HepG2 (cell line): ENCODE data around the gene PRKCE. TPM values are rescaled to one million over a fixed set of nuclear protein-coding genes. Genes with fewer than 3 reads are reported as not detected.

ENCODE experiments used
- CC2D1A ChIP-seq: sonication (generic); formaldehyde crosslinking; IDR thresholded peaks from 2 replicates; pipeline ENCODE4 v1.8.1; 2023; ENCODE audit warnings: mild to moderate bottlenecking, missing genetic modification reagents
- CENPT ChIP-seq: sonication (generic); formaldehyde crosslinking; IDR thresholded peaks from 2 replicates; pipeline ENCODE4 v1.8.0; 2022; ENCODE audit warnings: low read depth, mild to moderate bottlenecking, moderate library complexity, missing genetic modification reagents
- EED ChIP-seq: sonication (generic); formaldehyde crosslinking; IDR thresholded peaks from 2 replicates; pipeline ENCODE4 v1.5.0; 2020; ENCODE audit warnings: mild to moderate bottlenecking, missing genetic modification reagents
- FOXK1 ChIP-seq: sonication (generic); formaldehyde crosslinking; IDR thresholded peaks from 2 replicates; pipeline ENCODE4 v1.4.0; 2020; ENCODE audit warnings: low read depth, missing genetic modification reagents, borderline replicate concordance
- KMT2A ChIP-seq: sonication (generic); formaldehyde crosslinking; IDR thresholded peaks from 2 replicates; pipeline ENCODE4 v1.4.0; 2020; ENCODE audit warnings: missing genetic modification reagents
- PLRG1 ChIP-seq: fragments of 450-650 bp; conservative IDR thresholded peaks from 2 replicates; pipeline ENCODE4 v1.6.1; 2016
- REL ChIP-seq: sonication (generic); formaldehyde crosslinking; conservative IDR thresholded peaks from 2 replicates; pipeline ENCODE4 v1.8.0; 2022; ENCODE audit warnings: mild to moderate bottlenecking, missing genetic modification reagents, moderate library complexity
- SP4 ChIP-seq: sonication (generic); formaldehyde crosslinking; IDR thresholded peaks from 2 replicates; pipeline ENCODE4 v1.8.1; 2023; ENCODE audit warnings: mild to moderate bottlenecking, missing genetic modification reagents
- ZFY ChIP-seq: sonication (generic); formaldehyde crosslinking; IDR thresholded peaks from 2 replicates; pipeline ENCODE4 v1.4.0; 2020; ENCODE audit warnings: missing genetic modification reagents
- ZNF383 ChIP-seq: sonication (generic); formaldehyde crosslinking; IDR thresholded peaks from 2 replicates; pipeline ENCODE4 v1.4.0; 2020; ENCODE audit warnings: missing genetic modification reagents, mild to moderate bottlenecking, borderline replicate concordance
- ZNF44 ChIP-seq: sonication (generic); formaldehyde crosslinking; IDR thresholded peaks from 2 replicates; pipeline ENCODE4 v1.5.1; 2020; ENCODE audit warnings: mild to moderate bottlenecking, missing genetic modification reagents
- ZNF460 ChIP-seq: sonication (generic); formaldehyde crosslinking; IDR thresholded peaks from 2 replicates; pipeline ENCODE4 v1.5.1; 2020; ENCODE audit warnings: missing genetic modification reagents, mild to moderate bottlenecking, borderline replicate concordance
- ZNF530 ChIP-seq: sonication (generic); formaldehyde crosslinking; IDR thresholded peaks from 2 replicates; pipeline ENCODE4 v1.5.0; 2020; ENCODE audit warnings: low read depth, mild to moderate bottlenecking, missing genetic modification reagents
- ZNF749 ChIP-seq: sonication (generic); formaldehyde crosslinking; IDR thresholded peaks from 2 replicates; pipeline ENCODE4 v1.8.0; 2022; ENCODE audit warnings: mild to moderate bottlenecking, missing genetic modification reagents, moderate library complexity, borderline replicate concordance
- ZSCAN21 ChIP-seq: sonication (generic); formaldehyde crosslinking; IDR thresholded peaks from 2 replicates; pipeline ENCODE4 v1.8.0; 2022; ENCODE audit warnings: mild to moderate bottlenecking, missing genetic modification reagents, moderate library complexity, borderline replicate concordance
- polyA plus RNA-seq, 8 experiments: library from polyadenylated mRNA; depleted of rRNA in 3 of 8; stranded (reverse) in 7 of 8; unstranded in 1 of 8; fragments of >200 nt; fragmentation: Illumina TruSeq in 4 of 8; extraction: Trizol in 4 of 8; gene quantifications; 2 replicates each; pipeline versions ENCODE4 v1.2.1 to v1.2.3, GENCODE V29; 2011 to 2016; ENCODE audit warnings: low read depth in 4 of 8, missing spikeins in 1 of 8, mixed read lengths in 1 of 8; ENCODE audit not compliant: insufficient read depth in 1 of 8
- total RNA-seq, 5 experiments: library from RNA; depleted of rRNA; stranded (reverse); fragments of >200 nt; fragmentation: Illumina TruSeq; extraction: Trizol; gene quantifications; 2 replicates each; pipeline ENCODE4 v1.2.3, GENCODE V29; 2016; ENCODE audit warnings: low read depth in 1 of 5
- TF ChIP-seq, protein P1 (sequence below): sonication (generic); formaldehyde crosslinking; IDR thresholded peaks from 2 replicates; pipeline ENCODE4 v1.4.0; 2020; ENCODE audit warnings: missing genetic modification reagents, mild to moderate bottlenecking, borderline replicate concordance
- TF ChIP-seq, protein P2 (sequence below): sonication (generic); formaldehyde crosslinking; IDR thresholded peaks from 2 replicates; pipeline ENCODE4 v1.8.0; 2022; ENCODE audit warnings: missing genetic modification reagents, mild to moderate bottlenecking, borderline replicate concordance
- TF ChIP-seq, protein P3 (sequence below): fragments of 450-650 bp; IDR thresholded peaks from 2 replicates; pipeline ENCODE4 v1.6.1; 2017; ENCODE audit warnings: mild to moderate bottlenecking
- TF ChIP-seq, protein P4 (sequence below): fragments of 450-650 bp; IDR thresholded peaks from 2 replicates; pipeline ENCODE4 v1.6.1; 2017
- TF ChIP-seq, protein P5 (sequence below): sonication (generic); formaldehyde crosslinking; IDR thresholded peaks from 2 replicates; pipeline ENCODE4 v1.4.0; 2020; ENCODE audit warnings: missing genetic modification reagents

Gene PRKCE
- total and polyA plus RNA-seq, 2 of the 13 experiments (the other 11 are each of a cell fraction or from before 2014, with no cell fraction given), result 1.0 to 3.9 TPM

DNA sequence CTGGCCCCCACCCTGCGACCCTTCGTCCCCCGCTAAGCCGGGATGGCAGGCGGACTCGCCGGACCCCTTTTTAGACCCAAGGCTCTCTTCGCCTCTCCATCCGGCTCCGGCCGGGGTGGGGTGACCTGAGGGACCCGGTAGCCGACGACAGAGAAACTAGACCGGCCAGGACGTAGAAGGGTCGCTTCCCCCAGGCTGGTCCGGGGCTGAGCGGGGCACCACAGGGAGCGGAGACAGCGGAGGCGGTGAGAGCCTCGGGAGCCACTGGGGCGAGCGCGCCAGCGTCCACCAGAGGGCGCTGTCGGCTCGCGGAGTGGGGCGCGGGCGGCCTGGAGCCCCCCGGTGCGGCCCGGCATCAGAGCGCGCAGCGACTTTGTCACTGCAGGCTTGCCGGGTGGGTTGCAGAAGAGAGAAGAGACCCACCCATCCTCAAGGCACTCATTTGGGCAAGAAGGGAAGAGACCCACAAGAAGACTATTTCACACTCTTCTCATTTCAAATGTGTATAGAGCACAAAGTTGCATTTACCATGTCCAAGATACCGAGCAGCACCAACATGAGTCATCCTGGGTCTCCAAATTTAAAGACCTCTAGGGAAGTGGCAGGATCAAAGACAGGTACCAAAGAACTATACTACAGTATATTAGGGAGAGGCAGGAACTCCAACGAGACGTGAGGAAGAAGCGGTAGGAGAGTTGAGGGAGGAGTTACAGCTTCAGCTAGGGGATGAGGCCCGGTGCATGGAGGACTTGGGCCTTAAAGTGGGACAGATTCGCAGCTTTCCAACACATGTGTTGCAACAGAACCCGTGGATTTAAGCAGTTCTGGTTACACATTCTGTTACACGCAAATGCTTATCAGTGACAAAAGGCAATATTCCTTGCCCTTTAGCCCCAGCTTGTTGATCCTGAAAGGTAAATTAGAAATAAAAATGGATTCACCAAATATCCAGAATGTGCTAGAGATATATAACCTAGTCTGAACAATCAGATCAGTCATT, 7.6 kb upstream of the PRKCE start (continued):
- TF ChIP-seq ZNF383, result no peak; the same call in 1 of the 2 replicates
- TF ChIP-seq FOXK1, result no peak
- TF ChIP-seq KMT2A, result no peak
- no peak for TF ChIP-seq ZNF44 (CRISPR knock-in tag)
- TF ChIP-seq, protein P1, sequence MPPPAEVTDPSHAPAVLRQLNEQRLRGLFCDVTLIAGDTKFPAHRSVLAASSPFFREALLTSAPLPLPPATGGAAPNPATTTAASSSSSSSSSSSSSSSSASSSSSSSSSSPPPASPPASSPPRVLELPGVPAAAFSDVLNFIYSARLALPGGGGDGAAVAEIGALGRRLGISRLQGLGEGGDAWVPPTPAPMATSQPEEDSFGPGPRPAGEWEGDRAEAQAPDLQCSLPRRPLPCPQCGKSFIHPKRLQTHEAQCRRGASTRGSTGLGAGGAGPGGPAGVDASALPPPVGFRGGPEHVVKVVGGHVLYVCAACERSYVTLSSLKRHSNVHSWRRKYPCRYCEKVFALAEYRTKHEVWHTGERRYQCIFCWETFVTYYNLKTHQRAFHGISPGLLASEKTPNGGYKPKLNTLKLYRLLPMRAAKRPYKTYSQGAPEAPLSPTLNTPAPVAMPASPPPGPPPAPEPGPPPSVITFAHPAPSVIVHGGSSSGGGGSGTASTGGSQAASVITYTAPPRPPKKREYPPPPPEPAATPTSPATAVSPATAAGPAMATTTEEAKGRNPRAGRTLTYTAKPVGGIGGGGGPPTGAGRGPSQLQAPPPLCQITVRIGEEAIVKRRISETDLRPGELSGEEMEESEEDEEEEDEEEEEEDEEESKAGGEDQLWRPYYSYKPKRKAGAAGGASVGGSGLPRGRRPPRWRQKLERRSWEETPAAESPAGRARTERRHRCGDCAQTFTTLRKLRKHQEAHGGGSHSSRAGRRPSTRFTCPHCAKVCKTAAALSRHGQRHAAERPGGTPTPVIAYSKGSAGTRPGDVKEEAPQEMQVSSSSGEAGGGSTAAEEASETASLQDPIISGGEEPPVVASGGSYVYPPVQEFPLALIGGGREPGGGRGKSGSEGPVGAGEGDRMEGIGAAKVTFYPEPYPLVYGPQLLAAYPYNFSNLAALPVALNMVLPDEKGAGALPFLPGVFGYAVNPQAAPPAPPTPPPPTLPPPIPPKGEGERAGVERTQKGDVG (CRISPR knock-in tag), result no peak
- TF ChIP-seq EED (CRISPR knock-in tag), result no peak
- no peak for TF ChIP-seq CENPT (CRISPR knock-in tag)
- no peak for TF ChIP-seq ZNF460
- TF ChIP-seq, protein P2, sequence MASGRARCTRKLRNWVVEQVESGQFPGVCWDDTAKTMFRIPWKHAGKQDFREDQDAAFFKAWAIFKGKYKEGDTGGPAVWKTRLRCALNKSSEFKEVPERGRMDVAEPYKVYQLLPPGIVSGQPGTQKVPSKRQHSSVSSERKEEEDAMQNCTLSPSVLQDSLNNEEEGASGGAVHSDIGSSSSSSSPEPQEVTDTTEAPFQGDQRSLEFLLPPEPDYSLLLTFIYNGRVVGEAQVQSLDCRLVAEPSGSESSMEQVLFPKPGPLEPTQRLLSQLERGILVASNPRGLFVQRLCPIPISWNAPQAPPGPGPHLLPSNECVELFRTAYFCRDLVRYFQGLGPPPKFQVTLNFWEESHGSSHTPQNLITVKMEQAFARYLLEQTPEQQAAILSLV (CRISPR knock-in tag), result peak; percentile 80; the same call in 1 of the 2 replicates
- no peak for TF ChIP-seq REL (CRISPR knock-in tag)
- no peak for TF ChIP-seq ZNF530
- no peak; the same call in 1 of the 2 replicates for TF ChIP-seq SP4
- TF ChIP-seq ZNF749 (CRISPR knock-in tag), result no peak
- TF ChIP-seq, protein P3, sequence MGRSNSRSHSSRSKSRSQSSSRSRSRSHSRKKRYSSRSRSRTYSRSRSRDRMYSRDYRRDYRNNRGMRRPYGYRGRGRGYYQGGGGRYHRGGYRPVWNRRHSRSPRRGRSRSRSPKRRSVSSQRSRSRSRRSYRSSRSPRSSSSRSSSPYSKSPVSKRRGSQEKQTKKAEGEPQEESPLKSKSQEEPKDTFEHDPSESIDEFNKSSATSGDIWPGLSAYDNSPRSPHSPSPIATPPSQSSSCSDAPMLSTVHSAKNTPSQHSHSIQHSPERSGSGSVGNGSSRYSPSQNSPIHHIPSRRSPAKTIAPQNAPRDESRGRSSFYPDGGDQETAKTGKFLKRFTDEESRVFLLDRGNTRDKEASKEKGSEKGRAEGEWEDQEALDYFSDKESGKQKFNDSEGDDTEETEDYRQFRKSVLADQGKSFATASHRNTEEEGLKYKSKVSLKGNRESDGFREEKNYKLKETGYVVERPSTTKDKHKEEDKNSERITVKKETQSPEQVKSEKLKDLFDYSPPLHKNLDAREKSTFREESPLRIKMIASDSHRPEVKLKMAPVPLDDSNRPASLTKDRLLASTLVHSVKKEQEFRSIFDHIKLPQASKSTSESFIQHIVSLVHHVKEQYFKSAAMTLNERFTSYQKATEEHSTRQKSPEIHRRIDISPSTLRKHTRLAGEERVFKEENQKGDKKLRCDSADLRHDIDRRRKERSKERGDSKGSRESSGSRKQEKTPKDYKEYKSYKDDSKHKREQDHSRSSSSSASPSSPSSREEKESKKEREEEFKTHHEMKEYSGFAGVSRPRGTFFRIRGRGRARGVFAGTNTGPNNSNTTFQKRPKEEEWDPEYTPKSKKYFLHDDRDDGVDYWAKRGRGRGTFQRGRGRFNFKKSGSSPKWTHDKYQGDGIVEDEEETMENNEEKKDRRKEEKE, result no peak
- TF ChIP-seq, protein P4, sequence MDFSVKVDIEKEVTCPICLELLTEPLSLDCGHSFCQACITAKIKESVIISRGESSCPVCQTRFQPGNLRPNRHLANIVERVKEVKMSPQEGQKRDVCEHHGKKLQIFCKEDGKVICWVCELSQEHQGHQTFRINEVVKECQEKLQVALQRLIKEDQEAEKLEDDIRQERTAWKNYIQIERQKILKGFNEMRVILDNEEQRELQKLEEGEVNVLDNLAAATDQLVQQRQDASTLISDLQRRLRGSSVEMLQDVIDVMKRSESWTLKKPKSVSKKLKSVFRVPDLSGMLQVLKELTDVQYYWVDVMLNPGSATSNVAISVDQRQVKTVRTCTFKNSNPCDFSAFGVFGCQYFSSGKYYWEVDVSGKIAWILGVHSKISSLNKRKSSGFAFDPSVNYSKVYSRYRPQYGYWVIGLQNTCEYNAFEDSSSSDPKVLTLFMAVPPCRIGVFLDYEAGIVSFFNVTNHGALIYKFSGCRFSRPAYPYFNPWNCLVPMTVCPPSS, result no peak
- peak; percentile 41; the same call in 1 of the 2 replicates for TF ChIP-seq ZFY (CRISPR knock-in tag)
- TF ChIP-seq, protein P5, sequence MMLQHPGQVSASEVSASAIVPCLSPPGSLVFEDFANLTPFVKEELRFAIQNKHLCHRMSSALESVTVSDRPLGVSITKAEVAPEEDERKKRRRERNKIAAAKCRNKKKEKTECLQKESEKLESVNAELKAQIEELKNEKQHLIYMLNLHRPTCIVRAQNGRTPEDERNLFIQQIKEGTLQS (CRISPR knock-in tag), result 0 out of 2 replicates have a peak, but pooled peaks have one; percentile 40
- peak; percentile 56; the same call in 1 of the 2 replicates for TF ChIP-seq ZSCAN21
- no peak for TF ChIP-seq CC2D1A
- TF ChIP-seq PLRG1, result no peak
